ENCODE results near the gene KCNC1.

The KCNC1 gene

DNA sequence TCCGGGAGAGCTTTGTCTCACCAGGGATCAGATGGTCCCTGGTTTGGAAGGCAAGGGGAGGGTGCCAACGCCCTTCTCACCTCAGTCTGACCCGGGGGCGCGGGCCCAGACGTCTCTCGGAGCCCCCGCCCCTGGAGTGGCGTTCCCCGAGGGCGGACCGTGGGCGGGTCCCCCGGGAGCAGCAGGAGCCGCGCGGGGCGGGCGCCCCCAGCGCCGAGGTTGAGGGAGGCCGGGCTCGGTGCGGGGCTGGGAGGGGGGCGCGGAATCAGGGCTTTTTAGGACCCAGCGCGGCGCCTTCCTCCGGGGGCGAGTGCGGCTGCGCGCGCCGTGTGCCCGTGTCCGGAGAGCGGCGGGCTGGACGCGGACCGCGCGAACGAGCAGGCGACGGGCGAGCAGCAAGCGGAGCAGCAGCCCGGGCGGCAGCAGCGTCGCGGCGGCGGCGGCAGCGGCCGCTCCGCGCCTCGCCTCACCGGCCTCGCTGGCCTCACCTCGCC, at the start of gene KCNC1:
Gene KCNC1 (plus strand): TSS at position 364 of the 494 bp plus-strand sequence. CDS start 1,222 bp downstream, outside the sequence.
- TF ChIP-seq CTCF (IDR thresholded peaks at IDR 0.05; ENCODE audit: unreplicated experiment in 3 of 3): no peak
- Mint-ChIP-seq H3K4me3 (peak within 1 kb of the TSS; percentile 84 to 90 (median 88)), H3K4me1 (peaks cover 16% of the 10 kb centered on the region), H3K9me3 (no peaks in the 10 kb centered on the region), H3K27ac (no peak within 1 kb of the TSS), H3K27me3 (ENCODE audit: low read depth) (peaks cover 64% of the 10 kb centered on the region), H3K36me3 (ENCODE audit: low read depth) (no peaks in the 10 kb centered on the region)

DNA sequence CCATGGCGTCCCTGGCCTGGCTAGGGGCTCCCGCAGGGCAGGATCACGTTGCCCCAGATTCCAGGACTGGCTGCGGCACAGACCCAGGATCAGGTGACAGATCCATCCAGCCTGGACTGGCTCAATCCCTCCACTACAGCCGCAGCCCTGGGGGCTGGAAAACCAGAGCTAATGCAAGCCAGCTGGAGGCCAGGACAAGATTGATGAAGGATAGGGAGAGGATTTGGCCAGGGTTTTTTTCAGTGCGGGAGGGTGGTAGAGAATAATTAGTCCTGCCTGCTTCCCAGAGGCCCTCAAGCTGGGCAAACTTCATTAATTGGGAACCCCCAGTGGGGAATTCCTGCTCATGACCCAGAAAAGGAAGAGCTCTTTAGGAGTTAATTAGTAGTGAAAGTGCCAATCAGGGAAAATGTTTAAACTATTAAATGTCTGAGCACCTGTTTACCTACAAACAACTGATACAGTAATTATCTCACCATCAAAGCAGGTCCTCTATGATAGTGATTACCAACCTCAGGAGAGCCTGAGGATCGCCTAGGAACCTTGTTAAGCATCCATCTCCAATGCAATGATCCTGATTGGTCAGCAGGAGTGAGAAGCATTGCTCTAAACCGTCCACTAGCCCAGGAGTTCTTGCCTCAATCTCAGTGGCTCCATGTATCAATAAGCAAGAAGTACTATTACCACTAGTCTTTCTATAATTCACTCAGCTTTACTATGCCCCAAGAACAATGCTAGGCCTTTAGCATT, 48.2 kb upstream of the KCNC1 start:
- TF ChIP-seq CTCF (IDR thresholded peaks at IDR 0.05; ENCODE audit: unreplicated experiment in 3 of 3): no peak
- Mint-ChIP-seq H3K4me3 (peak overlapping the region in 1 of 3 experiments; percentile 54), H3K27me3 (ENCODE audit: low read depth) (peaks cover 15% of the 10 kb centered on the region), H3K36me3 (ENCODE audit: low read depth) (no peaks in the 10 kb centered on the region), H3K27ac (peak overlapping the region; percentile 41 to 87 (median 75)), H3K4me1 (peaks cover 21% of the 10 kb centered on the region), H3K9me3 (no peaks in the 10 kb centered on the region)

GRCh38 chr11:17687946-17688670, 46.5 kb upstream of the KCNC1 start:
- no peaks in the 10 kb centered on the region for H3K36me3 Mint-ChIP-seq (ENCODE audit: low read depth)
- H3K4me3 Mint-ChIP-seq: peak overlapping the region in 1 of 3 experiments; percentile 15
- TF ChIP-seq CTCF (IDR thresholded peaks at IDR 0.05; ENCODE audit: unreplicated experiment in 3 of 3): no peak
- peaks cover 33% of the 10 kb centered on the region for H3K4me1 Mint-ChIP-seq
- H3K27me3 Mint-ChIP-seq (ENCODE audit: low read depth): peaks cover 32% of the 10 kb centered on the region
- H3K27ac Mint-ChIP-seq: peak overlapping the region in 1 of 3 experiments; percentile 39
- no peaks in the 10 kb centered on the region for H3K9me3 Mint-ChIP-seq

- H3K27ac Mint-ChIP-seq: peak overlapping the region in 1 of 3 experiments; percentile 0
- no peak for TF ChIP-seq CTCF (IDR thresholded peaks at IDR 0.05; ENCODE audit: unreplicated experiment in 3 of 3)
- peak overlapping the region in 1 of 3 experiments; percentile 18 for H3K4me3 Mint-ChIP-seq
- no peaks in the 10 kb centered on the region for H3K36me3 Mint-ChIP-seq (ENCODE audit: low read depth)
- H3K4me1 Mint-ChIP-seq: peaks cover 45% of the 10 kb centered on the region
- no peaks in the 10 kb centered on the region for H3K9me3 Mint-ChIP-seq
- H3K27me3 Mint-ChIP-seq (ENCODE audit: low read depth): peaks cover 49% of the 10 kb centered on the region
These were observed 43.0 kb upstream of the KCNC1 start for GRCh38 chr11:17691550-17691949.

DNA sequence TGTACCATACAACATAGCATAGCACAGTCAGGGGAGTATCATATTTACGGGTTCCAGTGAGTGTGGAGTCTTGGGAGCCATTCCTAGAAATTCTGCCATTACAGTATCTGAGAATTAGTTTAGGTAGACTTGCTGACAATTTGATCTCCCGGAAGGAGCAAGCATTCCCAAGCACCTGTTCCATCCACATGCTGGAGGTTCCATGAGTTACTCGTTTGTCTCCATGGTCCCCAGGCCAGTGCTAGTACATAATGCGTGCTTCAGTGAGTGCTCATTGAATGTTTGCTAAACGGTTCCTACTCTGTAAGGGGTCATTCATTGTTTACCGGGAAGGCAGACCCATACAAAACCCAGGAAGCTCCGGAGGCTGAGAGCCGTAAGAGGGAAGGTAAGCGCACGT, 42.6 kb upstream of the KCNC1 start:
- no peaks in the 10 kb centered on the region for H3K9me3 Mint-ChIP-seq
- H3K27me3 Mint-ChIP-seq (ENCODE audit: low read depth): peaks cover 53% of the 10 kb centered on the region
- no peaks in the 10 kb centered on the region for H3K36me3 Mint-ChIP-seq (ENCODE audit: low read depth)
- peak overlapping the region in 1 of 3 experiments; percentile 0 for H3K27ac Mint-ChIP-seq
- peaks cover 41% of the 10 kb centered on the region for H3K4me1 Mint-ChIP-seq
- TF ChIP-seq CTCF (IDR thresholded peaks at IDR 0.05; ENCODE audit: unreplicated experiment in 3 of 3): no peak
- H3K4me3 Mint-ChIP-seq: peak overlapping the region in 1 of 3 experiments; percentile 36

Measured in nephron (organoid).